HG03280 (cell line): ENCODE data around the gene LRFN2.

Experiments
- ATAC-seq: cut with Tn5 transposase; IDR thresholded peaks from one replicate; pipeline ENCODE4 v1.9.1; 2021; ENCODE audit warnings: mild to moderate bottlenecking, moderate library complexity; ENCODE audit not compliant: unreplicated experiment

LRFN2 gene

DNA sequence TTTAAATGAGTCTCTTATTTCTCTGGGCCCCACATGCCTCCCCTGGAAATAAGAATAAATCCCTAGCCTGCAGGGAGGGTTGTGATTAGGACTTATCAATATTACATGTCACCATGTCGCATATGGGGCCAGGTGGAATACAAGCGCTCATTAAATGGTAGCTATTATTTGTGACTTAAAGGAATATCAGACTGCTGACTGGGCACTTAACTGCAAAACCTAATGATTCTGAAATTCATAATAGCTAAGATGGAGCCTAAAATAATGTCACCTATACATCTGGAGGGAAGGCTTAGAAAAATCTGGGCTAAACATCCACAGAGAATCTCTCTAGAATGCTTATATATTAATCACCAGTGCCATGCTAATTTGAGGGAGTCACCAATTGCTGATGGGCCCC is 106.5 kb downstream of the LRFN2 start:
- ATAC-seq, result no peak

- no peak for ATAC-seq
These were observed 107.5 kb downstream of the LRFN2 start for GRCh38 chr6:40479706-40480105.

- no peak for ATAC-seq
These were observed 109.7 kb downstream of the LRFN2 start for GRCh38 chr6:40477246-40478126.

GRCh38 chr6:40476673-40477072 is 110.5 kb downstream of the LRFN2 start:
- ATAC-seq, result no peak

DNA sequence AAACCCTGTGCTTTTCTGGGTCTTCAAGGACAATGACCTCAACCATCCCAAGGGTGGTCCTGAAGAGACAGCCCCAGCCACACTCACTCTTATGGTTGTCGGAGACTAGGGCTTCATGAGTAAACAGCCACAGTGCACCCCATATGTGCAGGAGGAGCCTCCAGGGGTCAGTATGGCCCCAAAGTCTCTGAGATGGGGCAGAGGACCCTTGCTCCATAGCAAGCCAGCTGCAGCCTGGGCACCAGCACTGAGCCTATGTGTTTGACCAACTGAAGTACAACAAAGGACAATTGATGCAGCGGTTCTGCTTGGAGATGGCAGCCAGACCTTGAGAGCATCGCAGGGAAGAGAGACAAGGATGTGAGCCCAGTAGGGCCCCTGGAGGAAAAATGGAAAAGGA is 112.2 kb downstream of the LRFN2 start:
- no peak for ATAC-seq

DNA sequence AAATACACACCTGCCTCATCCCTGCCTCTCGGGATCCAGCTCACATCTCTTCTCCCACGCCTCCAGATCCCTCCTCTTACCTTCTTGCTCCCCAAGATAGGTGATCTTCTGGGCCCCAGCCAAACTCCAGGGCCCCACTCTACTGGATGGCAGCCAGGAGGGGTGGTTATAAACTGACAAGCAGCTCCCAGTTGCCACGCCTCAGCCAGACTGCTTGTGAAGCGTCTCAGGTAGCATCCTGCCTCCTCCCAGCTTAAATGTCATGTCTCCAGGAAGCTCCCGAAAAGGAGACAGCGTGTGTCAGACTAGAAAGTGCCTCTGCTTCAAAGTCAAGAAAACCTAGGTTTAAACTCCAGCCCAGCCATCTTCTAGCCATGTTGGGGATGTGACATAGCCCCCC is 114.1 kb downstream of the LRFN2 start:
- no peak for ATAC-seq

DNA sequence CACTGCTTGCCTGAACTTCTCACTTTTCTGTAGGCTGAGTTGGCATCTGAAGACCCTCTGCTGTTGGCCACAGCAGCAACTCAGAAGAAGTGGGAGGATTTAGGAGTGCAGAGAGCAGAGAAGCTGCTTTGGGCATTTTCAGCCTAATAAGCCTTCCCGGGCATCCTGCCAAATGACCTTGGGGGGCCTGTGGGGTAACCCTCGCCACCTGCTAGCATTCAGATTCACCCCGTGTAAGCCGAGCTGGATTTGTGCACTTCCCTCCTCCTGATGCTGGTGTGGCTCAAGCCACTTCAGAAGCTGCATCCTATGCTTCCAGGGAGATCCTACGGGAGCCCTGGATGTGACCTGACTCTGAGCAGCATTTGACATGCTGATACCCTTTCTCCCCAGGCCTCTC is 114.8 kb downstream of the LRFN2 start:
- no peak for ATAC-seq

- ATAC-seq, result no peak
These were observed 115.9 kb downstream of the LRFN2 start for GRCh38 chr6:40471243-40471642.

DNA sequence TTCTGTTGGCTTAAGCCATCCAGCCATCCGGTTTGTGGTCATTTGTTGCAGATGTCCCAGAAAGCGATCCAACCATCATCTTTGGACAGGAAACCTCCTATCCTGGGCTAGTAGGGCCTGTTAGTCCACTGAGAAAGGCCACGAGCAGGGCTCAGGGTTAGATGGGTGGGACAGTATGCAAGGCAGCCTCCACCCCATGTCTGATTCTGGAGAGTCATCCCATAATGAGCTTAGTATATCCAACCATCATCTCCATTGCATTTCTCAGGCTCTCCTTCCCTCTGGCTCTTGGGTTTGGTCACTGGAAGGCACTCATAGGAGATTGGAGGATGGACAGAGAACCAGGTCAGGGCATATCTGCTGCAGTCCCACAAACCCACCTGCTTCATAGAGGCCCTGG is 117.8 kb downstream of the LRFN2 start:
- ATAC-seq, result no peak

- no peak for ATAC-seq
These were observed 120.1 kb downstream of the LRFN2 start for GRCh38 chr6:40466986-40467539.

GRCh38 chr6:40461643-40462042 is 125.5 kb downstream of the LRFN2 start:
- ATAC-seq, result no peak

DNA sequence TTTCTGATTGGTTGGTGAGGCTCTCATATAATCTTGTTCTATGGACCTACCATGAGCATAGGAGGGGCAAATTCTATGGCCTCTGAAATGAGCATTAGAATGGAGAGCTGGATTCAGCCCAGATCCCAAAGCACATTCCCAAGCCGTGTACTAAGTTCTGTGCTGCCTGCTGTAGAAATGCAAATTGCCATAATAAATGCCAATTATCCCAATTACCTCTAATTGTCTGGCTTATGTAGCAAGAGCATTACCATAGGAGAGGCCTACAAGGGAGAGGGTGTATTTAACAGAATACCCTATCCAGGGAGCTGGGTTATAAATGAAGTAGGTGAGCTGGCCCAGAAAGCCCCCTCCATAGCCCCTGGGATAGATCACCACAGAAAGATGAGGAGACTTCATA is 126.8 kb downstream of the LRFN2 start:
- no peak for ATAC-seq

DNA sequence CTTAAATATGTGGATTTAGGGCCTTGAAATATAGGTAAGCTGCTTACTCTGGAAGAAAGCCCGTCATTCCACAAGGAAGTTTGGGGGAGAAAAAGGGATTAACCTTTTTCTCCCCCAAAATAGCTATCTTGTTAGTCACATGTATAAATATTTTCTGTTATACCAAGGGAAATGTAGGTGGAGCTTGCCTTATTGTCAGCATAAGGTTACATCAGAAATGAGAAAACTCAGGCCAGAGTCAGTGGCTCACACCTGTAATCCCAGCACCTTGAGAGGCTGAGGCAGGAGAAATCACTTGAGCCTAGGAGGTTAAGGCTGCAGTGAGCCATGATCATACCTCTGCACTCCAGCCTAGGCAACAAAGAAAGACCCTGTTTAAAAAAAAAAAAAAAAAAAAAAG is 129.9 kb downstream of the LRFN2 start:
- ATAC-seq, result no peak

DNA sequence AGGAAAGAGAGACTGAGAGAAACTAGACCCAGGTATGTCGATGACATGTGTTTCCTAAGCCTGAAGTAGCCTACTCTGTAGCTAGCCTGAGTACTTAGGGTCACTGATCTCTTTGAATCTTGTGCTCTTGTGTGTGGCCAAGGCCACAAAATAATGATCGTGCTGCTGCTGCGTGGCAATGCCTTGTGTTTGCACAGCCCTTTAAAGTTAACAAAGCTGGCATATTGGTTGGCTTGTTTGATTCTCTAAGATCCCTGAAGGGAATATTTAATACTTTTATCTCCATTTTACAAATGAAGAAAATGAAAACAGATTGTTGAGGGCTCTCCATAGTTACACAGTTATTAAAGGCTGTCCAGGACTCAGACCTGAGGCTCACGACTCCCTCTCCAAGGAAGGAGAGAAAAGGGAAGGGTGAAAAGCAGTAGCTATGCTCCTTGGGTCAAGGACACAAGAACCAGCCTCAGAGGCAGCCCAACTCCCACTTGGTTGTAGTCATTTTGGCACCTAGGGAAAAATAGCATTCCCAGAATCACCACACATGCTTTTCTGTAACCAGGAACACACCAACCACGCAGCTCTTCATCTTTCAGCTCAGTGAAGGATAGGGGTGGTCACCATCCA is 130.7 kb downstream of the LRFN2 start:
- ATAC-seq, result no peak

GRCh38 chr6:40455686-40456389 is 131.3 kb downstream of the LRFN2 start:
- ATAC-seq, result no peak

GRCh38 chr6:40450483-40450882 is 136.7 kb downstream of the LRFN2 start:
- ATAC-seq, result no peak

GRCh38 chr6:40444811-40445210 is 142.4 kb downstream of the LRFN2 start:
- ATAC-seq, result no peak

GRCh38 chr6:40444312-40444711 is 142.9 kb downstream of the LRFN2 start:
- no peak for ATAC-seq

DNA sequence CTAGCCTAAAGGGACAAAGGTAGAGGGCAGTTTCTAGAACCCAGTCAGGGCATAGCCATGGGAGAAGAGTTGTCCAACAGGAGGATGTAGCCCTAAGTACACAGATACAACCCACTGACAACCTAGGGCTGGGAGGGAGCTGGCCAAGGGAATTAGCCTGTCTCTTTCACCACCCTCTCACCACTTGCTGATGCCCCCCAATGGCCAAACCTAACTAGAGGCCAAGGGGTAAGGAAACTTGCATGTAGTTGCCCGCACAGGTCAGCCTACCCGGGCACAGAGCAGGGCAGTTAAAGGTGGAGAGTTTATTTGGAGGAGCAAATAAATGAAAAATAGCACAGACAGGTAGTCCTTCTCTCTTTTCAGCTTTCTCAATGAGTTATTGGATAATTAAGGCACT is 143.3 kb downstream of the LRFN2 start:
- ATAC-seq, result no peak

DNA sequence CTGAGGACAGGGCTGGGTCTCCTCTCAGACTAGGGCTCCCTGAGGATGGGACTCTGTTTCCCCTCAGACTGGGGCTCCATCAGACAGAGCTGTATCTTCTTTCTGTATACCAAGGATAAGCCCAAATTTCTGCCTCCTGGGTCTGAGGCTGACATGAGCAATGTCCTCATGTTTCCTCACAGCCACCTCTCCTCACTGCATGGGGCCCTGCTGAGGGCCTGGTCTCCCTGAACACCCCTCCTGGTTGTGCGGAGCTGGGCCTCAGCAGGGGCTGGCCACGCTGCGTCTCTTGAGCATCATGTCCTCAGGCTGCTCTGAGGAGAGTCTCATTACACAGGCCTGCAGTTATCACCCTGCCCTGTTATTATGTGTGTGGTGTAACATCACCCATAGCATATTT is 144.6 kb downstream of the LRFN2 start:
- ATAC-seq, result no peak

DNA sequence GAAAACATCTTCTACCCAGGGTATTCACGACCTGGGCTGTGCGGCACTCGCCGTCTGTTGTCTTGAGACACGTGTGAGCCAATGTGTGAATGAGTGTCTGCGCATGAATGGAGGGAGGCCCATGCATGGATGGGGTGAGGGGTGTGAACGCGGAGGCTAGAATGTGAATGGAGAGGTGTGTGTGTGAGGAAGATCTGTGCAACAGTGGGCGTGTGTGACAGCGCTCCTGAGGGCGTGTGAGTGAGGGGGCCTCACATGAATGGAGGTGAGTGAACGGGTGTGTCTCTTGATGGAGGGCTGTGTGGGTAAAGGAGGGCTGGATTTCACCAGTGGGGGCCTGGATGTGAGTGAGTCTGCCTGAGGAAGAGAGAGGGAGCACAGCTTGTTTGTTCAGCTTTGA is 146.0 kb downstream of the LRFN2 start:
- no peak for ATAC-seq

DNA sequence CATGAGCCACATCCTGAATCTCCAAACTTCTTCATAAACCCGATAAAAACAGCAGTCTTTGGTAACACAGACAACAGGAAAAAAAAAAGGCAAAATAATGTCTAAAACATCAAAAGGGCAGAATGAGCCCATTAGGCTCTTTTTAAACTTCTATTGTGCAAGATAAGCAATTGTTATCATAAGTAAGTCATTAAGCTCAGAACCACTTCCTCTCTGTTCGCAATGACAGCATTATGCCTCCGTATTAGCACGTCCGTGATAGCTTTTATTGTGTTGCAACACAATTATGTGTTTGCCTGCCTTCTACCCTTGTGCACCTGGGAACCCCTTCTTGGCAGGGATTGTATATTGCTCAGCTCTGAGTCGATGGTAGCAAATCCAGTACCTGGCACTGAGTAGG is 147.1 kb downstream of the LRFN2 start:
- no peak for ATAC-seq
